Subcutaneous adipose tissue (tissue), 4 donors: ENCODE measurements around the gene SLC26A11. TPM values are rescaled to one million over a fixed set of nuclear protein-coding genes. Genes with fewer than 3 reads are reported as not detected.

ENCODE experiments used
- CTCF ChIP-seq: fragments of 450-650 bp; IDR thresholded peaks from one replicate; pipeline ENCODE4 v1.5.1; 2016; ENCODE audit warnings: low read depth, mild to moderate bottlenecking, control low read depth, antibody characterized with exemption, moderate library complexity
- total RNA-seq, 4 donors: library from RNA; depleted of rRNA; stranded (reverse); fragments of >200 nt; gene quantifications; one replicate each; pipeline ENCODE4 v1.1.0, GENCODE V29; 2016

SLC26A11 gene
- total RNA-seq, 4 donors from 2014 or later, result 4.7 to 31.4 (median 13.0) TPM

GRCh38 chr17:80267391-80267790 is 47.2 kb downstream of the SLC26A11 start:
- TF ChIP-seq CTCF, result no peak

GRCh38 chr17:80268427-80268826 is 48.2 kb downstream of the SLC26A11 start:
- TF ChIP-seq CTCF, result no peak

- no peak for TF ChIP-seq CTCF
Measured at GRCh38 chr17:80269405-80269807, 49.2 kb downstream of the SLC26A11 start.

GRCh38 chr17:80270104-80270503 is 49.9 kb downstream of the SLC26A11 start:
- TF ChIP-seq CTCF, result no peak

GRCh38 chr17:80270836-80271235 is 50.6 kb downstream of the SLC26A11 start:
- TF ChIP-seq CTCF, result no peak

GRCh38 chr17:80272366-80272765 is 52.1 kb downstream of the SLC26A11 start:
- no peak for TF ChIP-seq CTCF

GRCh38 chr17:80274331-80274730 is 54.1 kb downstream of the SLC26A11 start:
- TF ChIP-seq CTCF, result no peak
